Measurements from ENCODE around the gene FOXO3.

- no peak for TF ChIP-seq CTCF (IDR thresholded peaks at IDR 0.05)
- no peak for TF ChIP-seq POLR2A (IDR thresholded peaks at IDR 0.05)
Observed at GRCh38 chr6:108555399-108556052, 5.2 kb upstream of the FOXO3 start.

Measured in heart left ventricle (tissue), 13 donors.